ENCODE measurements around the gene KCTD10. TPM values are rescaled to one million over a fixed set of nuclear protein-coding genes. Genes with fewer than 3 reads are reported as not detected.

KCTD10 gene
- total and polyA plus RNA-seq, 2 of the 13 experiments (the other 11 are each of a cell fraction or from before 2014, with no cell fraction given): 6.9 to 25.4 TPM

DNA sequence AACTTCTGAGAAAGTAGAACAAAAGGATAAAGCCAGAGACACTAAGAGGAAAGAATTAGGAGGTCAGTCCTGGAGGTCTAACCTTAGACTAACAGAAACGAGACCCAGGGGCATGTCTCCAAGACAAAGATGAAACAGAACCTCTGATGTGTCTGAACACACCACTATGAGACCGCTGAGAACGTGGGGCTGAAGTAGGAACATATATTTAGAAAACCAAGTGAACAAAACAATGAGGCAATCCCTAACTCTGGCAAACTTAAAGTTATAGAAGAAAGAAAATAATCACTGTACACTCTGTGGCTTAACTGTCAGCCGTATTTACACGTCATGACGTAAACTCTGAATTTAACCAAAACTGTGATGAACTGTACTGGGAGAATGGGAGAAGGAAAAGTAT lies 17.9 kb downstream of the KCTD10 start:
- ChIA-PET CTCF (ENCODE audit: low intra/inter-chr PET ratio, low total read pairs) (no interaction called here), POLR2A (no interaction called here)
- Histone ChIP-seq H3K9ac (ENCODE audit: insufficient read depth, low read depth, low read length) (no peak overlapping the region), H3K4me3 (replicated peaks in 1 of 3; ENCODE audit: insufficient read depth in 1 of 3, low read depth in 2 of 3, low read length in 3 of 3) (no peak overlapping the region), H3K4me1 (ENCODE audit: insufficient read depth, low read length) (peaks cover 38% of the 10 kb centered on the region), H3K9me3 (ENCODE audit: low read length) (no peaks in the 10 kb centered on the region), H2AFZ (ENCODE audit: low read length) (no peak overlapping the region), H3K79me2 (ENCODE audit: insufficient read depth, low read length) (peaks cover 14% of the 10 kb centered on the region), H4K20me1 (ENCODE audit: insufficient read depth, low read length) (no peaks in the 10 kb centered on the region; the same call in 1 of the 2 replicates), H3K27me3 (ENCODE audit: control insufficient read depth in 1 of 2, insufficient read depth in 2 of 2, low read length in 2 of 2) (no peaks in the 10 kb centered on the region), H3K36me3 (replicated peaks in 1 of 2; ENCODE audit: control insufficient read depth in 1 of 2, insufficient read depth in 2 of 2, low read length in 2 of 2) (peaks cover 19 to 52% of the 10 kb centered on the region in 2 experiments), H3K27ac (ENCODE audit: extremely low read length, insufficient read depth, low read length) (no peak overlapping the region), H3K4me2 (ENCODE audit: low read depth, low read length) (no peak overlapping the region)
- ATAC-seq: no peak
- no TSS peak for BruUV-seq (replicated peaks)
- FAIRE-seq: no peak
- no peak for TF ChIP-seq ZMAT5 (CRISPR knock-in tag; IDR thresholded peaks at IDR 0.05; ENCODE audit: borderline replicate concordance, low read depth)
- no peak for TF ChIP-seq U2AF2 (IDR thresholded peaks at IDR 0.05; ENCODE audit: low read depth, low read length)
- no peak for TF ChIP-seq SP4 (CRISPR knock-in tag; IDR thresholded peaks at IDR 0.05)
- TF ChIP-seq ZNF350 (CRISPR knock-in tag; IDR thresholded peaks at IDR 0.05; ENCODE audit: borderline replicate concordance, low read depth): no peak
- TF ChIP-seq U2AF1 (optimal IDR thresholded peaks at IDR 0.05; ENCODE audit: low read depth, low read length): no peak
- no peak for TF ChIP-seq NFE2L1 (CRISPR knock-in tag; IDR thresholded peaks at IDR 0.05; ENCODE audit: borderline replicate concordance)
- no peak for TF ChIP-seq BATF2 (CRISPR knock-in tag; IDR thresholded peaks at IDR 0.05)
- TF ChIP-seq NR2F6 (IDR thresholded peaks at IDR 0.05): no peak
- no peak for TF ChIP-seq NR2F6 (CRISPR knock-in tag; IDR thresholded peaks at IDR 0.05)
- 87% methylated on average over 6 of the region's 6 CpGs for WGBS (ENCODE audit: low lambda C conversion rate)
- DNase-seq (ENCODE audit: low spot score): no peak
- in situ Hi-C loops (cut with HindIII; ENCODE audit: extremely low pct_ligation_motif_present, low pct_unique_long_range_greater_than_20kb): no loop called here
- intact Hi-C loops (cut with micrococcal nuclease; ENCODE audit: unreplicated experiment): no loop called here

DNA sequence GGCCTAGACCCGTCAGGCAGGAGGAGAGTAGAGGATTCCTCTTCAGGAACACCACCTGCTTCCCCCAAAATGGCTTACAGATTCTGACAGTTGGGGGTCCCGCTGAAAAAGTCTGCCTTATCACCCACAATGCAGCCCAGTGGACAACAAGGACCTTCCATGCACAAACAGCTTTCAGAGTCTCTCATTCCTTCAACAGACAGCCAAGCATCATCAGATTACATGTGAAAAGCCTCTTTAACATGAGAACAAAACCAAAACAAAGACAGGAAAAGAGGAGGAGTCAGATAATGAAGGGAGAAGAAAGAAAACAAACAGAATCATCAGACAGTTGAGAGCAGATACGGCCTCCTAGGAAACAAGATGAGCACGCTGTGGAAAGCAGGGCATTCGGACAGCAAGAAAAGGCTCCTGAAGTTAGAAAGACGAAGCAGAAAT lies 18.3 kb downstream of the KCTD10 start:
- H3K79me2 ChIP-seq (ENCODE audit: insufficient read depth, low read length): peaks cover 14% of the 10 kb centered on the region
- no peak overlapping the region for H3K9ac ChIP-seq (ENCODE audit: insufficient read depth, low read depth, low read length)
- FAIRE-seq (no peak), ATAC-seq (no peak), DNase-seq (ENCODE audit: low spot score) (no peak)
- TF ChIP-seq ZNF672 (CRISPR knock-in tag; IDR thresholded peaks at IDR 0.05) (no peak), FOXA3 (CRISPR knock-in tag; IDR thresholded peaks at IDR 0.05) (no peak), PAXIP1 (CRISPR knock-in tag; conservative IDR thresholded peaks at IDR 0.05) (no peak), ZNF441 (CRISPR knock-in tag; IDR thresholded peaks at IDR 0.05; ENCODE audit: borderline replicate concordance) (no peak), ZNF570 (CRISPR knock-in tag; IDR thresholded peaks at IDR 0.05; ENCODE audit: borderline replicate concordance) (no peak), ZNF121 (CRISPR knock-in tag; IDR thresholded peaks at IDR 0.05) (no peak), ZKSCAN5 (CRISPR knock-in tag; IDR thresholded peaks at IDR 0.05) (no peak)
- H2AFZ ChIP-seq (ENCODE audit: low read length): no peak overlapping the region
- H3K27me3 ChIP-seq (ENCODE audit: control insufficient read depth in 1 of 2, insufficient read depth in 2 of 2, low read length in 2 of 2): no peaks in the 10 kb centered on the region
- 90% methylated on average over 6 of the region's 6 CpGs for WGBS (ENCODE audit: low lambda C conversion rate)
- no peaks in the 10 kb centered on the region for H3K9me3 ChIP-seq (ENCODE audit: low read length)
- H3K4me2 ChIP-seq (ENCODE audit: low read depth, low read length): no peak overlapping the region
- no peak overlapping the region for H3K27ac ChIP-seq (ENCODE audit: extremely low read length, insufficient read depth, low read length)
- H3K36me3 ChIP-seq (replicated peaks in 1 of 2; ENCODE audit: control insufficient read depth in 1 of 2, insufficient read depth in 2 of 2, low read length in 2 of 2): peaks cover 21 to 57% of the 10 kb centered on the region in 2 experiments
- H4K20me1 ChIP-seq (ENCODE audit: insufficient read depth, low read length): no peaks in the 10 kb centered on the region; the same call in 1 of the 2 replicates
- CTCF ChIA-PET (ENCODE audit: low intra/inter-chr PET ratio, low total read pairs): no interaction called here
- intact Hi-C loops (cut with micrococcal nuclease; ENCODE audit: unreplicated experiment) (no loop called here), in situ Hi-C loops (cut with HindIII; ENCODE audit: extremely low pct_ligation_motif_present, low pct_unique_long_range_greater_than_20kb) (no loop called here)
- POLR2A ChIA-PET: no interaction called here
- no TSS peak for BruUV-seq (replicated peaks)
- no peak overlapping the region for H3K4me3 ChIP-seq (replicated peaks in 1 of 3; ENCODE audit: insufficient read depth in 1 of 3, low read depth in 2 of 3, low read length in 3 of 3)
- H3K4me1 ChIP-seq (ENCODE audit: insufficient read depth, low read length): peaks cover 33% of the 10 kb centered on the region

All from HepG2 (cell line).